NCI-H510A treated with DMSO at 0.1 percent for 48 hours (cell line): ENCODE data around the gene ZSWIM4.
A peak's percentile ranks its signal among the peaks of the same experiment; 100 is the strongest.
"Not testable (repeated sequence)": the region's sequence is repeated elsewhere in the genome, so short reads cannot be mapped to it uniquely, and the experiment has no call there.

ENCODE experiments used
- DNase-seq: peaks from one replicate; lab custom pipeline; 2025; lab: John Stamatoyannopoulos, UW

The ZSWIM4 gene

DNA sequence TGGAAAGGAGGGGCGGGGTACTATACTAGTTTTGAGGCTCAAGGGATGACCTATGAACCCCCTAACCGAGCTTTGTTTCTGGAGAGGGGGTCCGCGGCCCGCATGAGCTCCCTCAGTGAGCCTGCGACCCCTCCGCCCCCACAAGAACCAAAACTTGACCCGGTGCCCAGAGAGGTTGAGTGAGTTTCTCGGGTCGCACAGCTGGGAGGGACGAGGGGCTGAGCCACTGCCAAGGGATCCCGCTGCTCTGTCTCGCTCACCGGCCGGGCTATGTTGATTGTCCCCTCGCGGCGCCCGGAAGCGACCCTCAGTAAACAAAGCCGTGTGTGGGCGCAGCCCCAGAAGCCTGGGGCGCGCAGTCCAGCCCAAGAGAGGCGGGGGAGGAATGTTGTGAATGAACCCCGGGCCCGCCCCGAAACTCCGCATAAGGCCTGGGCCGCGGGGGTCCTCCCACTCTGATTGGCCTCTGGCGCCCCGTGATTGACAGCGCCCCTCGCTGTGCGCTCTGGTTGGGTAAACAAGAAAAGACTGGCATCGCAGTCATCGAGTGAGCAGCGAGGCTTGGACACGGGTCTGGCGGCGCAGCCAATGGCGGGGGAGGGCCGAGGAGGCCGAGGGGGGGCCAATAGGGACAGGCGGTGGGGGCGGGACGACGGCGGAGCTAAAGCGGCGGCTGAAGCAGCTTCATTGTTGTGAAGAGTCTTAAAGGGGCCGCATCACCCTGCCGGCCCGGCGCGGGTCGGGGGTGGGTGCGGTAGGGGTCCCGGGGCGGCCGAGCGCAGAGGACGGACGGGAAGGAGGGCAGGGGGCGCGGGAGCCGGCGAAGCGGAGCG is at the start of gene ZSWIM4:
Gene ZSWIM4 (plus strand): TSS at position 687 of the 833 bp plus-strand sequence. CDS start 206 bp downstream, outside the sequence.
- peak; percentile 99 for DNase-seq

DNA sequence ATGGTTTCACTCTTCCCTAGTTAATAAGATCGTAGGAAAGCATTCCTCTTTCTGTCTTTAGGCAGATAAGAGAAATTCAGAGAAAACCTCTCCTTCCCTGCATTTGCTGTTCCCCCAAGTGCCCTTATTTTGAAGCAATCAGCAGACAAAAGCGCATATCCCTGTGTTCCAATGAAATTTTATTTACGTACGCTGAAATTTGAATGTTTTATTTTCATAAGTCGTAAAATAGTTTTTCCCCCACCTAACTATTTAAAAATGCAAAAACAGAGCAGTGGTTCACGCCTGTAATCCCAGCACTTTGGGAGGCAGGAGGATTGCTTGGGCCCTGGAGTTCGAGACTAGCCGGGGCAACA is 48.2 kb upstream of the ZSWIM4 start:
- no peak for DNase-seq

DNA sequence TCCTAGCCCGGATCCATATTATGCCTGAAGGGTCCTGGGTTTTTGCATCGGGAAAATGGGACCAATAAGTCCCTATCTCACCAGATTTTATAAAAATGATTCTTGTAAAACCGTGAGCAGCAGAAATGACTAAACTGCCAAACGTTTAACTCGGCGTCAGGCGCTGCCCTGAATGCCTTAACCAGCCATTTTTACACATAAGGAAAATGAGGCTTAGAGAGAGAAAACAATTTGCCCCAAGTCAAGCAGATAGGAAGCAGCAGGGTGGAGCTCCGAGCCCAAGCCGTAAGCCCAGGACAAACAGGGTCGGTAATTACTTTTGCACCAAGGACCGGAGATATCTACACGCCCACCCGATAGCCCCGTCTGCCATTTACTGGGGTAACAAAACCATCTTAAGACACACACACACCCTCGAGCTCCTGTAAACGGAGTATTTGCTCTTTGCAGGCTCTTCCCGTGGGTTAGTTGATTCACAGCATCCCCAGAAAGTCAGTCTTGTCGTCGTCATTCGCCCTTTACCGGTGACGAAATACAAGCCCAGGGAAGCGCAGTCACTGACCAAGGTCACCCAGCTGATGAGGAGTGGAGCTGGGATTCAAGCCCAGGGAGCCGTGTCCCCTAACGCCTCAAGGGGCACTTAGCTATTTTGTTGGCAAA is 46.9 kb upstream of the ZSWIM4 start:
- peak; percentile 57 for DNase-seq

DNA sequence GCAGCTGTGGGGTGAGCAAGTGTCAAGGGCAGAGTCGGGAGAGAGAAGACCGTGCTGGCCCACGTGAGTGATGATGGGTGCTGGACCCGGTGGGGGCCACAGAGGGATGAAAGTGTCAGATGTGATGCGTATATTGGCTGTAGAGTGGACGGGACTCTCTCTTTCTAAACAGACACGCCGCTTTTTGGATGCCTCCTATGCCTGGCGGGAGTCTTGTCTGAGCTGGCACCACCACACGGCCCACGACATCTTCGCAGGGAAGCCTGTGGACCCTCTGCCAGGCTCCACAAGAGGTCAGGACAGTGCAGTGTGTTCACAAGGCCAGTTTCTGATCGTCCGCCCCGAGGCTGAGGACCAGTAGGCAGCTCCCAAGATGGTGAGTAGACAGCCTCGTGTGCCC is 43.8 kb upstream of the ZSWIM4 start:
- DNase-seq = no peak

DNA sequence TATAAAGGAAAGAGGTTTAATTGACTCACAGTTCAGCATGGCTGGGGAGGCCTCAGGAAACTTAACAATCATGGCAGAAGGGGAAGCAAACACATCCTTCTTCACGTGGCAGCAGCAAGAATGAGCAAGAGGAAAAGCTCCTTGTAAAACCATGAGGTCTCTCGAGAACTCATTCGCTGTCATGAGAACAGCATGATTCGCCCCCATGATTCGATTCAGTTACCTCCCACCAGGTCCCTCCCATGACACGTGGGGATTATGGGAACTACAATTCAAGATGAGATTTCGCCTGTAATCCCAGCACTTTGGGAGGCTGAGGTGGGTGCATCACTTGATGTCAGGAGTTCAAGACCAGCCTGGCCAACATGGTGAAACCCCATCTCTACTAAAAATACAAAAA is 41.6 kb upstream of the ZSWIM4 start:
- not testable (repeated sequence) for DNase-seq

DNA sequence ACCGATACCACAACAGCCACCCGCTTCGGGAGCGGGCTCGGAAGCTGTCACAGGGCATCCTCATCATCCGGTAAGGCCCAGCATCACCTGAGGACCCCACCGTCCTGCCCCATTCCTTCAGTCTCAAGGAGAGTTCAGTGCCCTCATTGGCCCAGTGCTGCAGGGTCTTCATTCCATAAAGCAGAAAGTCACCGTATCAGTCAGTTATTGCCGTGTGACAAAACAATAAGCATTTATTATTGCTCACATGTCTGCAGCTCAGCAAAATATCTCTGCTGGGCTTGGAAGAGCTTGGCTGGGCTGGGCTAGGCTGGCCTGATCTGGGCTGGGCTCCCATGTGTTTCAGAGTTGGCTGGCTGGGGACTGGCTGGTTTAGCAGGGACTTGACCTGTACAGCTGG is 39.0 kb upstream of the ZSWIM4 start:
- no peak for DNase-seq

DNA sequence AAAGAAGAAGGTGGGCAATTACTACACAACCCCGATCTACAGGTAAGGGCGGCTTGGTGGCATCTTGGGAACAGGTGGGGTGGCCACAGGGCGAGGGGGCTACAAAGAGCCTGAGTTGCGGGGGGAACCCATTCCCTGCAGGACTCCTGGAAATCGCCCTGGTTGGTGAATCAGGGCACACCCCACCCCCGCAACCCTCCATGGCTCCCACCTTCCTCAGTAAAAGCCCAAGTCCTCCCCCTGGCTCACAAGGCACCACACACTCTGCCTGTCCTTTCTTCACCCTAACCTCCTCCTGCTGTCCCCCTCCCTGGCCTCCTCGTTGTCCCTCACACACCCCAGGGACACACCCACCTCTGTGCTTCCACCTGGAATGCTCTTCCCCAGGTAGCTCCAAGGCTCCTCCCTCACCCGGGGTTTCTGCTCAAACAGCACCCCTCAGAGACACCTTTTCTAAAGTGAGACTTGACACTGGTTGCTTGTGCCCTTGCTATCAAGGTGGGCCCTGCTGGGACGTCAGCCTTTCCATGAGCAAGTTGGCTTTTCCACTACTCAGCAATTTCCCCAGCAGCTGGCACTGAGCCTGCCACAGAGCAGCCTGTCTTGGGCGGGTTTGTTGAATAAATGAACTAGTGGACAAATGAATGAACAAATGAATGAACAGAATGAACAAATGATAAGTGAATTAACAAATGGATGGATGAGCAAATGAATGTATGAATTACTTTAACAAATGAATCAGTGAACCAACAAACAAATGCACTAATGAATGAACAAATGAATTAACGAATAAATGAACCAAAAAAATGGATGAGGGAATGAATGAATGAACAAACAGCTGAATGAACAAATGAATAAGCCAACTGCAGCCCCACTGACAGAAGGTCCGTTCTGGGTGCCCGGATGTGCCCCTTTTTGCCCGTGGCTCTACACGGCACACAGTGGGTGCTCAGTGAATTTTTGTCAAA is 37.2 kb upstream of the ZSWIM4 start:
- no peak for DNase-seq

DNA sequence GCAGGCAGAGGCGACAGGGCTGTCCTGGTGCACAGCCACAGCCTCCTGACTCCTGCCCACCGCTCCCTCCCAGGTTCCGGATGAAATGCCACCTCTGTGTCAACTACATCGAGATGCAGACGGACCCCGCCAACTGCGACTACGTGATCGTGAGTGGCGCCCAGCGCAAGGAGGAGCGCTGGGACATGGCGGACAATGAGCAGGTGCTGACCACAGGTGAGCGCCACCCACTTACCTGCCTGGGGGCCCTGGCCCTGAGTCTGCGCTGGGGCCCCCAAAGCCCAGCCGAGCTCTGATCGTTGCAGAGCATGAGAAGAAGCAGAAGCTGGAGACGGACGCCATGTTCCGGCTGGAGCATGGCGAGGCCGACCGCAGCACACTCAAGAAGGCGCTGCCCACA is 36.4 kb upstream of the ZSWIM4 start:
- DNase-seq = no peak

DNA sequence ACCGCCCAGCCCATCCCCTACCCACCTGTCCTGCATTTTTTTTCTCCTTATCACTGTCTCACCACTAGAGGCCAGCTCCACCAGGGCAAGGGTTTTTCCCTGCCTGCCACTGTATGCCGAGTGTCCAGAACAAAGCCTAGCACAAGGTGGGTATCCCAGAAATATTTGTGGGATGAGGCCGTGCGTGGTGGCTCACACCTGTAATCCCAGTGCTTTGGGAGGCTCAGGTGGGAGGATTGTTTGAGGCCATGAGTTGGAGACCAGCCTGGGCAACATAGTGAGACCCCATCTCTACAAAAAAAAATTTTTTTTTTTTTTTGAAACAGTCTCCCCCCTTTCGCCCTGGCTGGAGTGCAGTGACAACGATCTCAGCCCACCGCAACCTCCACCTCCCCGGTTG is 33.8 kb upstream of the ZSWIM4 start:
- no peak for DNase-seq

DNA sequence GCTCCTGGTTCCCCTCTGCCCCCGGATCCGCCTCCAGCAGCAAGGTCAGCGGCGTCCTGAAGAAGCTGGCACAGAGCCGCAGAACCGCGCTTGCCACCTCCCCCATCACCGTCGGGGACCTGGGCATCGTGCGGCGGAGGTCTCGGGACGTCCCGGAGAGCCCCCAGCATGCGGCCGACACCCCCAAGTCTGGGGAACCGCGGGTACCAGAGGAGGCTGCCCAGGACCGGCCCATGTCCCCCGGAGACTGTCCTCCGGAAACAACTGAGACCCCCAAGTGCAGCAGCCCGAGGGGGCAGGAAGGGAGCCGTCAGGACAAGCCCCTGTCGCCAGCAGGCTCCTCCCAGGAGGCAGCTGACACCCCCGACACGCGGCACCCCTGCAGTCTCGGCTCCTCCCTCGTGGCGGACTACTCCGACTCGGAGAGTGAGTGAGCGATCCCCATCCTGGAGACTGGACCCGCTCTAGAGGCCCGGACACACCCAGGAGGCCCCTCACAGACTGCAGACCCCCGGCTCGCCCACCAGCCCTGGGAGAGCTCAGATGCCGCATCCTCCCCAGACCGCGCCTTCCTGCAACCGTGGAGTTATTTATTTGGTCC is 32.5 kb upstream of the ZSWIM4 start:
- no peak for DNase-seq

DNA sequence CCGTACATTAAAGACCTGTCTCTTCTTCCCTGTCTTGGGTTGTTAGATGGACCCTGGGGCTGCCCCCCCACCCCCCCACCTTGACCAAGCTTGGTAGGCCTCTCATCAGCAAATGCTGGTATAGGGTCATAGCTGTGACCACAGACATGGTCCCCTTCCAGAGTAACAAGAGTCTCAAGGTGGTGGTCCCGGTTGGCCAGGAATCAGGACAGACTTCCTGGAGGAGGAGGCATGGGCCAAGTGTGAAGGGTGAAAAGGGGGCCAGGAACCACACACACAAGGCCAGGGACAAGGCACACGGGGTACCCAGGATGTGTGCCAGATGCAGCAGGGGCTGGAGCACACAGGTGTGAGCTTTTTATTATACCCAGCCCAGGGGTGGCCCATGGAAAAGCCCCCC is 32.0 kb upstream of the ZSWIM4 start:
- no peak for DNase-seq

DNA sequence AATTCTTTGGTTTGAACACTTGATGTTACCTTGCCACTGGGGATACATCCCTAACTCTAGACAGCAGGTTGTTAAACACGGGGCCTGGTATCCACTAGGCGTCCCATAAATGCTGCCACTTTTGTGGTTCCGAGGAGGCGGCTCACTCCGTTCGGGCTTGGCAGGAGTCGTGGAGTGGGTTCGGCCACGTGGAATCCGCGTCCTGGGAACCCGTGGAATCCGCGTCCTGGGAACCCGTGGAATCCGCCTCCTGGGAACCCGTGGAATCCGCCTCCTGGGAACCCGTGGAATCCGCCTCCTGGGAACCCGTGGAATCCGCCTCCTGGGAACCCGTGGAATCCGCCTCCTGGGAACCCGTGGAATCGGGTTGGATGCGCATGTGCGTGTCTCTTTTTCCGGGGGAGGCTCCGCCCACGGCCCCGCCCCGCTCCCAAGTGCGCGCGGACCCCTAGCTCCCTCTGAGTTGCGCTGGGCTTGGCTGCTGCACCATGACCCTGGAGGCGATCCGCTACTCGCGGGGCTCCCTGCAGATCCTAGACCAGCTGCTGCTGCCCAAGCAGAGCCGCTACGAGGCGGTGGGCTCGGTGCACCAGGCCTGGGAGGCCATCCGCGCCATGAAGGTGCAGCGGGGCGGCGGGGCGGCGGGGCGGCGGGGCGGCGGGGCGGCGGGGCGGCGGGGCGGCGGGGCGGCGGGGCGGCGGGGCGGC is 31.0 kb upstream of the ZSWIM4 start, which contains the start of gene MRI1:
Gene MRI1 (plus strand): TSS at position 422 of the 707 bp plus-strand sequence. CDS start 67 bp downstream, at position 489.
- DNase-seq = peak; percentile 50

DNA sequence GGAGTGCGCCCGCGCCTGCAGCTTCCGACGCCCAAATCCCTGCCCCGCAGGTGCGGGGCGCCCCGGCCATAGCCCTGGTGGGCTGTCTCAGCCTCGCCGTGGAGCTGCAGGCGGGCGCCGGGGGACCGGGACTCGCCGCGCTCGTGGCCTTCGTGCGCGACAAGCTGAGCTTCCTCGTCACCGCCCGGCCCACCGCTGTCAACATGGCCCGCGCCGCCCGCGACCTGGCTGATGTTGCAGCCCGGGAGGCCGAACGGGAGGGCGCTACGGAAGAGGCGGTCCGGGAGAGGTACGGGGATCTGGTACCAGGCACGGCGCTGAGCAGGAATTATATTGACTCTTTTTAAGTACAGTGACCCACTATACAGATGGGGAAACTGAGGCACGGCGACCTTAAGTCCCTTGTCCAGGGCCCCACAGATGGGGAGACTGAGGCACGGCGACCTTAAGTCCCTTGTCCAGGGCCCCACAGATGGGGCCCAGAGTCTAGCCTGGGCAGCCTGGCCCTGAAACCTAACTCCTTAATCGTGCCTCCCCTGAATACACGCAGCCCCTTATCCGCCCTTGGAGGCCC is 30.3 kb upstream of the ZSWIM4 start:
- no peak for DNase-seq

DNA sequence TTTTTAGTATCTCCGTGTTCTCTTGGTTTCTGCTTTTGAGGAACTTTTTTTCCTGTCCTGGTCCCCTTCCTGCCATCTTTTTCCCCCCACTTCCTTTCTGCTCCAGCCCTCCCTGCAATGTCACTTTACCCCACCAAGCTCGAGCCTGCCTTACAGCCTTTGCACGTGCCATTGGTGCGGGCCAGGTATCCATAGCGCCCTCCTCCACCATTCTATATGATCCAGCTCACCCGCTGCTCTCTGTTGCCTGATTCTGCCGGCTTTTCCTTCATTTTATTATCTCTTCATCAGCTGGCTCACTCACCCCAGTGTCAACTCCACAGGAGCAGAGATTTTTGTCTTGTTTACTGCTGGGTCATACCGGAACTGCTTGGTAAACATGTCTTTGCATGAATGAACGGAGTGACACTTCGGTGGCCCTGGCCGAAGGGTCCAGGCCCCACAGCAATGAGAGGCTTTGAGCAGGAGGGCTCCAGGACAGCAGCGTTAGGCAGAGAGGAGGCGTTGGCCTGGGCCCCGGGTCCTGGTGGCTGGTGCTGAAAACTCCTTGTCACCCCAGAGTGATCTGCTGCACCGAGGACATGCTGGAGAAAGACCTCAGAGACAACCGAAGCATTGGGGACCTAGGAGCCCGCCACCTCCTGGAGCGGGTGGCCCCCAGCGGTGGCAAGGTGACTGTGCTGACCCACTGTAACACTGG is 29.7 kb upstream of the ZSWIM4 start:
- no peak for DNase-seq

DNA sequence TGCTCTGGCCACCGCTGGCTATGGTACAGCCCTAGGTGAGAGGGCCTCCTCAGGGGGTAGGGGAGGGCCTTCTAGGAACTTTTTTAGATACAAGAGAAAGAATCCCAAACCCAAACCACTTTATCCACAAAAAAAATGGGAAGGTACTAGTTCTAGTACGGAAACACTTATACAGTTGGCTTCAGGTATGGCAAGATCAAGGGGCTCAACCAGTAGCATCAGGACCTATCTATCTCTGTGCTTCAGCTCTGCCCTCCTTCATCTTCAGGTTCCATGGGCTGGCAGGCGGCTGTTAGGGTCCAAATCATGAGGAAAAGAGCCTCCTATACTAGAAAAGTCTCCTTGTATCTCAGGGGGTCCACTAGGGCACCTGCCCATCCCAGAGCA is 29.2 kb upstream of the ZSWIM4 start:
- no peak for DNase-seq

DNA sequence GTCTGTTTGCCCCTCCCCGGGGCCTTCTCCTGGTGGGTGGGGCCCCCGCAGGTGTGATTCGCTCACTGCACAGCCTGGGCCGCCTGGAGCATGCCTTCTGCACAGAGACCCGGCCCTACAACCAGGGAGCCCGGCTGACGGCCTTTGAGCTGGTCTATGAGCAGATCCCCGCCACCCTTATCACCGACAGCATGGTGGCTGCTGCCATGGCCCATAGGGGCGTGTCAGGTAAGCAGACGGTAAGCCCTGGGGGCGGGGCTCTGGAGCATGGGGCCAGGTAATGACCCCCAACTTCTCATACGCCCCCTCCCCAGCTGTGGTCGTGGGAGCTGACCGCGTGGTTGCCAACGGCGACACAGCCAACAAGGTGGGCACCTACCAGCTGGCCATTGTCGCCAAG is 26.7 kb upstream of the ZSWIM4 start:
- no peak for DNase-seq

DNA sequence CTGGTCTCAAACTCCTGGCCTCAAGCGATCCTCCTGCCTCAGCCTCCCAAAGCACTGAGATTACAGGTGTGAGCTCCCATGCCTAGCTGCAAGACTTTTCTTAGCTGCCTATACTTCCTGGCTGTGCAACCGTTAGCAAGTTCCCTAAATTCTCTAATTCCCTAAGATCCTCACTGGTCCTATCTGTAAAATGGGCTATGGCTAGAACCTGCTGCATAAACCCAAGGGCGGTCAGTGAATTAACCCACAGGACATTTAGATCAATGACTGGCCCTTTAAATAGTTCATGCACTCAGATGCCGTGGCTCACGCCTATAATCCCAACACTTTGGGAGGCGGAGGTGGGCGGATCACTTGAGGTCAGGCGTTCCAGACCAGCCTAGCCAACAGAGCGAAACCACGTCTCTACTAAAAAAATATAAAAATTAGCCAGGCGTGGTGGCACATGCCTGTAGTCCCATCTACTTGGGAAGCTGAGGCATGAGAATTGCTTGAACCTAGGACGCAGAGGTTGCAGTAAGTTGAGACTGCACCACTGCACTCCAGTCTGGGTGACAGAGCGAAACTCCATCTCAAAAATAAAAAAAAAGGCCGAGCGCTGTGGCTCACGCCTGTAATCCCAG is 25.1 kb upstream of the ZSWIM4 start:
- DNase-seq = no peak

DNA sequence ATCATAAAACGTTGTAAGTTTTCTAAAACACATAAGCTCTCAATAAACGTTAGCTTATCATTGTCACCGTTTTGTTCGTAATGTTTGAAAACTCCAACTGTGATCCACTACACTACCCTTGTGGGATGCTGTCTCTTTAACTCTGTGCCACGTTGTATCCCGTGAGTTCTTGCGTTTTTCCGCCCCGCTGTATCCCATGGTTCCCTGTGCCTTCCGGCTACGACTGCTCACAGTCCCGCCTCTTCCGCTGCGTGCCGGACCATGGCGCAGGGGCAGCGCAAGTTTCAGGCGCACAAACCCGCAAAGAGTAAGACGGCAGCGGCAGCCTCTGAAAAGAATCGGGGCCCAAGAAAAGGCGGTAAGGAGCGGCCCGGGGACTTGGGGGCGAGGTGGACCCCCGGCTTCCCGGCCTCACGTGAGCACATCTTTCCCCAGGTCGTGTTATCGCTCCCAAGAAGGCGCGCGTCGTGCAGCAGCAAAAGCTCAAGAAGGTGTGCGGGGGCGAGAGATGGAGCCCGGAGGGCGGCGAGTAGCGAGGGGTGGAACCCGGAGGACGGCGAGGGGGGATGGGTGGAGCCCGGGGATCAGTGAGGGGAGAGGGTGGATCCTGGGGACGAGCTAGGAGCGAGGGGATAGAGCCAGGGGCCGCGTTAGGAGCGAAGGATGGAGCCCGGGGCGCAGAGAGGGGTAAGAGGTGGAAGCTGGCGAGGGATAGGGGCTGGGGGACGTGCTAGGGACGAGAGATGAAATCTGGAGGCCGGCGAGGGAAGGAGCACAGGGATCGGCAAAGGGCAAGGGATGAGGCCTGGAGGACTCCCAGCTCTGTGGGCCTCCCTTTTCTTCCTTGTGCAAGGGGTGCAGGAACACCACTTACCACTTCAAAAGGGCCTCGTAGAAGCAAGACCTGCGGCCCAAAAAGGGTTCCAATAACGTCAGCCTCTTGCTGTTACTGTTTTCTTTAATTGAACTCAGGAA is 20.7 kb upstream of the ZSWIM4 start, which contains the start of gene C19orf53:
Gene C19orf53 (plus strand): TSS at position 240 of the 975 bp plus-strand sequence. CDS start 22 bp downstream, at position 262.
- DNase-seq = peak; percentile 97
